HuH-7.5 (cell line): ENCODE measurements around the gene PTPRO.

ENCODE experiments used
- DNase-seq: peaks from one replicate; pipeline ENCODE4 v3.0.0; 2011; ENCODE audit warnings: low spot score

PTPRO gene

GRCh38 chr12:15526033-15526432, 203.7 kb downstream of the PTPRO start:
- no peak for DNase-seq

GRCh38 chr12:15527201-15528080, 205.1 kb downstream of the PTPRO start:
- DNase-seq: no peak

- no peak for DNase-seq
Observed at GRCh38 chr12:15528666-15529065, 206.4 kb downstream of the PTPRO start.

GRCh38 chr12:15530361-15530760, 208.1 kb downstream of the PTPRO start:
- no peak for DNase-seq

- peak; percentile 17 for DNase-seq
Observed at GRCh38 chr12:15532364-15532977, 210.2 kb downstream of the PTPRO start.

- DNase-seq: no peak
Observed at GRCh38 chr12:15534322-15534721, 212.0 kb downstream of the PTPRO start.

- no peak for DNase-seq
Observed at GRCh38 chr12:15534874-15535273, 212.6 kb downstream of the PTPRO start.

- DNase-seq: no peak
Observed at GRCh38 chr12:15535352-15535781, 213.1 kb downstream of the PTPRO start.

GRCh38 chr12:15536446-15536845, 214.1 kb downstream of the PTPRO start:
- DNase-seq: no peak

GRCh38 chr12:15538881-15539280, 216.6 kb downstream of the PTPRO start:
- no peak for DNase-seq

GRCh38 chr12:15540005-15540404, 217.7 kb downstream of the PTPRO start:
- DNase-seq: no peak

GRCh38 chr12:15540469-15540872, 218.2 kb downstream of the PTPRO start:
- DNase-seq: no peak

- DNase-seq: no peak
Observed at GRCh38 chr12:15541996-15542631, 219.8 kb downstream of the PTPRO start.

- DNase-seq: no peak
Observed at GRCh38 chr12:15543347-15543746, 221.0 kb downstream of the PTPRO start.

- no peak for DNase-seq
Observed at GRCh38 chr12:15544589-15544988, 222.3 kb downstream of the PTPRO start.

- DNase-seq: no peak
Observed at GRCh38 chr12:15545334-15545733, 223.0 kb downstream of the PTPRO start.

GRCh38 chr12:15546102-15546701, 223.9 kb downstream of the PTPRO start:
- DNase-seq: no peak

- no peak for DNase-seq
Observed at GRCh38 chr12:15547063-15547462, 224.8 kb downstream of the PTPRO start.

GRCh38 chr12:15547691-15548090, 225.4 kb downstream of the PTPRO start:
- DNase-seq: no peak

- no peak for DNase-seq
Observed at GRCh38 chr12:15550793-15551192, 228.5 kb downstream of the PTPRO start.

- DNase-seq: no peak
Observed at GRCh38 chr12:15555446-15555845, 233.1 kb downstream of the PTPRO start.

GRCh38 chr12:15556411-15557102, 234.2 kb downstream of the PTPRO start:
- DNase-seq: no peak
